IMR-90 (cell line): ENCODE measurements around the gene GPC6. TPM values are rescaled to one million over a fixed set of nuclear protein-coding genes. Genes with fewer than 3 reads are reported as not detected.

Experiments
- ATAC-seq: fragments of 200-7000 bp; cut with Tn5 transposase; 2 replicates; pipeline ENCODE4 v1.9.1; 2020; ENCODE audit warnings: low read depth, mild to moderate bottlenecking, moderate library complexity
- BruUV-seq: library from RNA; stranded (reverse); fragments of 400-500 nt; replicated peaks from 2 replicates; lab custom pipeline; 2021; lab: Mats Ljungman, UMichigan
- CTCF ChIA-PET: fragments of 300-600 bp; formaldehyde crosslinking; extraction: SDS; loops from one replicate; lab custom pipeline; 2021; ENCODE audit warnings: antibody characterized with exemption; lab: Yijun Ruan, JAX
- POLR2A ChIA-PET: fragments of 300-600 bp; sonication (Branson Sonifier 250); formaldehyde crosslinking; loops from one replicate; lab custom pipeline; 2022; ENCODE audit warnings: antibody characterized with exemption; ENCODE audit not compliant: unreplicated experiment; lab: Charles Lee
- DNase-seq: peaks from one replicate; pipeline ENCODE4 v3.0.0; 2013
- H2AFZ ChIP-seq: replicated peaks from 2 replicates; pipeline ENCODE3; 2013; ENCODE audit warnings: low read length, mild to moderate bottlenecking; ENCODE audit not compliant: poor library complexity
- H2AK5ac ChIP-seq: 2 replicates; pipeline ENCODE4 v1.6.1; 2013; ENCODE audit warnings: low read depth, low read length, inconsistent platforms
- H2AK9ac ChIP-seq: replicated peaks from 2 replicates; pipeline ENCODE3; 2013; ENCODE audit warnings: mild to moderate bottlenecking, low read depth, low read length, moderate library complexity; ENCODE audit not compliant: poor library complexity
- H2BK120ac ChIP-seq: 2 replicates; pipeline ENCODE4 v1.6.1; 2013; ENCODE audit warnings: low read depth, low read length, inconsistent platforms
- H2BK15ac ChIP-seq: 3 replicates; pipeline ENCODE4 v1.6.1; 2013; ENCODE audit warnings: low read depth, low read length, inconsistent platforms
- H2BK20ac ChIP-seq: 2 replicates; pipeline ENCODE4 v1.6.1; 2013; ENCODE audit warnings: low read depth, mild to moderate bottlenecking, inconsistent platforms, low read length, moderate library complexity
- H2BK5ac ChIP-seq: 2 replicates; pipeline ENCODE4 v1.6.1; 2013; ENCODE audit warnings: mild to moderate bottlenecking, low read depth, low read length, inconsistent platforms; ENCODE audit not compliant: poor library complexity, severe bottlenecking
- H3K14ac ChIP-seq: replicated peaks from 2 replicates; pipeline ENCODE4 v1.6.1; 2013; ENCODE audit warnings: low read depth, low read length, inconsistent platforms
- H3K18ac ChIP-seq: 2 replicates; pipeline ENCODE4 v1.6.1; 2013; ENCODE audit warnings: low read depth, low read length, control low read depth
- H3K23ac ChIP-seq: 2 replicates; pipeline ENCODE4 v1.6.1; 2013; ENCODE audit warnings: low read depth, low read length, inconsistent platforms
- H3K27ac ChIP-seq: 2 replicates; pipeline ENCODE4 v1.5.1; 2013; ENCODE audit warnings: mild to moderate bottlenecking, control low read depth, low read length; ENCODE audit not compliant: insufficient read depth
- H3K27me3 ChIP-seq: 2 replicates; pipeline ENCODE4 v1.6.1; 2013; ENCODE audit warnings: low read length; ENCODE audit not compliant: control insufficient read depth, insufficient read depth
- H3K36me3 ChIP-seq: 2 replicates; pipeline ENCODE4 v1.6.1; 2013; ENCODE audit warnings: low read length, mixed read lengths; ENCODE audit not compliant: control insufficient read depth, insufficient read depth
- H3K4ac ChIP-seq: 2 replicates; pipeline ENCODE4 v1.6.1; 2013; ENCODE audit warnings: low read depth, low read length, inconsistent platforms
- H3K4me1 ChIP-seq: 2 replicates; pipeline ENCODE4 v1.6.1; 2013; ENCODE audit warnings: low read length, mixed read lengths; ENCODE audit not compliant: control insufficient read depth, insufficient read depth
- H3K4me2 ChIP-seq: 2 replicates; pipeline ENCODE4 v1.6.1; 2013; ENCODE audit warnings: low read depth, mild to moderate bottlenecking, control low read depth, low read length, moderate library complexity
- H3K4me3 ChIP-seq: 2 replicates; pipeline ENCODE4 v1.5.1; 2013; ENCODE audit warnings: low read depth, mild to moderate bottlenecking, control low read depth, low read length, moderate library complexity; ENCODE audit not compliant: insufficient read depth
- H3K56ac ChIP-seq: 2 replicates; pipeline ENCODE4 v1.6.1; 2013; ENCODE audit warnings: low read length, inconsistent platforms; ENCODE audit not compliant: insufficient read depth; ENCODE audit errors: extremely low read depth
- H3K79me1 ChIP-seq, 2 experiments: 2 replicates each; pipeline ENCODE4 v1.6.1; 2013; ENCODE audit warnings: low read length in 2 of 2, inconsistent platforms in 1 of 2, low read depth in 1 of 2
- H3K9ac ChIP-seq: 2 replicates; pipeline ENCODE4 v1.6.1; 2013; ENCODE audit warnings: low read depth, low read length, control low read depth
- H3K9me1 ChIP-seq: 2 replicates; pipeline ENCODE4 v1.6.1; 2013; ENCODE audit warnings: low read length, inconsistent platforms; ENCODE audit not compliant: insufficient read depth
- H3K9me3 ChIP-seq: 2 replicates; pipeline ENCODE4 v1.6.1; 2013; ENCODE audit warnings: low read length; ENCODE audit not compliant: control insufficient read depth, insufficient read depth
- H4K20me1 ChIP-seq: 2 replicates; pipeline ENCODE4 v1.6.1; 2013; ENCODE audit warnings: low read length, inconsistent platforms; ENCODE audit not compliant: insufficient read depth
- H4K5ac ChIP-seq: 2 replicates; pipeline ENCODE4 v1.6.1; 2013; ENCODE audit warnings: mild to moderate bottlenecking, low read depth, low read length, control low read depth
- H4K8ac ChIP-seq, 2 experiments: 2 replicates each; pipeline ENCODE4 v1.6.1; 2013; ENCODE audit warnings: low read depth in 2 of 2, low read length in 2 of 2, control low read depth in 1 of 2, inconsistent platforms in 1 of 2
- H4K91ac ChIP-seq: 2 replicates; pipeline ENCODE4 v1.6.1; 2013; ENCODE audit warnings: low read depth, low read length, inconsistent platforms; ENCODE audit not compliant: insufficient read depth
- BHLHE40 ChIP-seq: fragments of 150-350 bp; IDR thresholded peaks from 2 replicates; pipeline ENCODE4 v1.6.1; 2016; ENCODE audit warnings: mild to moderate bottlenecking, low read depth, low read length
- CHD1 ChIP-seq: IDR thresholded peaks from 2 replicates; pipeline ENCODE4 v1.6.1; 2012; ENCODE audit warnings: low read depth, low read length, improper control_type of control experiment
- MAFK ChIP-seq: IDR thresholded peaks from 2 replicates; pipeline ENCODE4 v1.6.1; 2012; ENCODE audit warnings: low read depth, low read length, improper control_type of control experiment
- NFE2L2 ChIP-seq: fragments of 150-350 bp; IDR thresholded peaks from 2 replicates; pipeline ENCODE4 v1.6.1; 2016; ENCODE audit warnings: low read depth, mild to moderate bottlenecking, low read length
- RAD21 ChIP-seq: IDR thresholded peaks from 2 replicates; pipeline ENCODE4 v1.6.1; 2012; ENCODE audit warnings: low read length, improper control_type of control experiment
- RCOR1 ChIP-seq: IDR thresholded peaks from 2 replicates; pipeline ENCODE4 v1.6.1; 2012; ENCODE audit warnings: mild to moderate bottlenecking, low read length, improper control_type of control experiment; ENCODE audit not compliant: insufficient replicate concordance
- WGBS, 2 experiments: methylation state at CpG; one replicate each; pipeline versions ENCODE4 v1.1.5 to v1.1.7; 2013; ENCODE audit warnings: missing lambda C conversion rate in 2 of 2; ENCODE audit not compliant: insufficient read length in 1 of 2; ENCODE audit errors: extremely low coverage in 2 of 2; 5-methylcytosine and 5-hydroxymethylcytosine counted together
- dilution Hi-C: fragments of 300-500 bp; cut with HindIII; formaldehyde crosslinking; loops from one replicate; pipeline ENCODE4 v1.14.3; 2018; ENCODE audit warnings: low sequenced_read_pairs; ENCODE audit not compliant: unreplicated experiment
- in situ Hi-C: fragments of 300-500 bp; cut with MboI; formaldehyde crosslinking; loops from 3 replicates; pipeline ENCODE4 v1.14.3; 2019; ENCODE audit warnings: low sequenced_read_pairs, inconsistent platforms, mixed read lengths
- intact Hi-C: fragments of 100-400 bp; cut with micrococcal nuclease; formaldehyde crosslinking; loops from 2 replicates; pipeline ENCODE4 v1.10.0; 2022
- polyA plus RNA-seq, 3 experiments: library from polyadenylated mRNA; depleted of rRNA; stranded (reverse); fragments of >200 nt; gene quantifications; 2 replicates each; pipeline ENCODE4 v1.2.3, GENCODE V29; 2012; ENCODE audit warnings: low replicate concordance in 1 of 3
- total RNA-seq: library from RNA; depleted of rRNA; stranded (reverse); fragments of >200 nt; gene quantifications from 2 replicates; pipeline ENCODE4 v1.2.3, GENCODE V29; 2012
- TF ChIP-seq, protein P1 (sequence below): fragments of 150-350 bp; IDR thresholded peaks from 2 replicates; pipeline ENCODE4 v1.6.1; 2017; ENCODE audit warnings: mild to moderate bottlenecking, antibody characterized with exemption, low read length, low read depth
- TF ChIP-seq, protein P2 (sequence below): conservative IDR thresholded peaks from 2 replicates; pipeline ENCODE4 v1.5.1; 2012; ENCODE audit warnings: mild to moderate bottlenecking, low read depth, low read length, improper control_type of control experiment
- TF ChIP-seq, protein P3 (sequence below): fragments of 150-350 bp; IDR thresholded peaks from 2 replicates; pipeline ENCODE4 v1.6.1; 2016; ENCODE audit warnings: low read depth, mild to moderate bottlenecking, low read length, moderate library complexity, borderline replicate concordance

GPC6 gene
- total and polyA plus RNA-seq, 2 of the 4 experiments (the other 2 are of a cell fraction): 14.9 to 39.4 TPM

DNA sequence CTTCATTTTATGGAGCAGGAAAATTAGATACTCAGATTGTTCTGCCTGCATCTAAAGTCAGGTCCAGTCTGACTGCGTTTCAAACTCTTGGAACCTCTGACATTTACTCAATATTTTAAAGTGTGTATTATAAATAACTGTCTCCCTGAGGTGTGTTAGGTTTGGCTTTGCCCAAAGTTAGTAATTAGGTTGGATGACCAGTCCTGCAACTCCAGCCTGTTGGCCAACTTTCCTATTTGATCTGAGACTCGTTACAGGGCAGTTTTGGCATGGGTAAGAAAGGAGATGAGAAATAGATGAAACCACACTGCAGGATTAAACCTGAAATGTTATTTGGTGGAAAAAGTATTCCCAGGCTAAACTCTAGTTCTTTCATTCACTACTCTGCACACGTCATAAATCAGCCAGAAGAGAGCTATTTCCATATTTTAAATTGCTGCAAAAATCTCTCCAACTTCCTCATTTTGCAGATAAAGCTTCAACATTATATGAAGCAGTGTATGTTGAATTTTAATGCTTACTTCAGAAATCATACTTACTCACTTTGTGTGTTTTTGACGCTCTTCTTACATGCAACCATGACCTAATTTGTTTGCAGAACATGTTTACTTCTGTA lies 895.8 kb downstream of the GPC6 start:
- H3K18ac ChIP-seq: no peak overlapping the region
- intact Hi-C loops: loop anchor here (5.0 kb wide), 1 partner anchor 895 kb away; the partner anchor contains the start of gene GPC6
- H2BK5ac ChIP-seq: no peak overlapping the region
- H2BK20ac ChIP-seq: no peak overlapping the region
- CTCF ChIA-PET: interaction anchor here (0.6 to 1.1 kb wide), 3 partner anchors 34 to 93 kb away, joined by 3 read pairs; no protein-coding TSS in a partner anchor
- H2BK15ac ChIP-seq: no peak overlapping the region
- WGBS, 2 experiments: no CpG with 5 or more reads among the region's 4 CpGs
- no peak overlapping the region for H2AK9ac ChIP-seq
- no peaks in the 10 kb centered on the region for H4K20me1 ChIP-seq
- H3K9me3 ChIP-seq: no peaks in the 10 kb centered on the region
- no peaks in the 10 kb centered on the region for H3K79me1 ChIP-seq
- no peak overlapping the region for H2AFZ ChIP-seq
- H3K4ac ChIP-seq: no peak overlapping the region
- dilution Hi-C loops: no loop called here
- no peak overlapping the region for H3K27ac ChIP-seq
- H3K4me2 ChIP-seq: no peak overlapping the region
- H3K56ac ChIP-seq: no peak overlapping the region
- no TSS peak for BruUV-seq
- no peak overlapping the region for H4K5ac ChIP-seq
- H3K36me3 ChIP-seq: no peaks in the 10 kb centered on the region
- no peak overlapping the region for H4K91ac ChIP-seq
- TF ChIP-seq BHLHE40 (no peak), MAFK (no peak), CHD1 (no peak), RAD21 (no peak), RCOR1 (no peak), NFE2L2 (no peak)
- TF ChIP-seq, protein P1, sequence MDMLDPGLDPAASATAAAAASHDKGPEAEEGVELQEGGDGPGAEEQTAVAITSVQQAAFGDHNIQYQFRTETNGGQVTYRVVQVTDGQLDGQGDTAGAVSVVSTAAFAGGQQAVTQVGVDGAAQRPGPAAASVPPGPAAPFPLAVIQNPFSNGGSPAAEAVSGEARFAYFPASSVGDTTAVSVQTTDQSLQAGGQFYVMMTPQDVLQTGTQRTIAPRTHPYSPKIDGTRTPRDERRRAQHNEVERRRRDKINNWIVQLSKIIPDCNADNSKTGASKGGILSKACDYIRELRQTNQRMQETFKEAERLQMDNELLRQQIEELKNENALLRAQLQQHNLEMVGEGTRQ: no peak
- TF ChIP-seq, protein P2, sequence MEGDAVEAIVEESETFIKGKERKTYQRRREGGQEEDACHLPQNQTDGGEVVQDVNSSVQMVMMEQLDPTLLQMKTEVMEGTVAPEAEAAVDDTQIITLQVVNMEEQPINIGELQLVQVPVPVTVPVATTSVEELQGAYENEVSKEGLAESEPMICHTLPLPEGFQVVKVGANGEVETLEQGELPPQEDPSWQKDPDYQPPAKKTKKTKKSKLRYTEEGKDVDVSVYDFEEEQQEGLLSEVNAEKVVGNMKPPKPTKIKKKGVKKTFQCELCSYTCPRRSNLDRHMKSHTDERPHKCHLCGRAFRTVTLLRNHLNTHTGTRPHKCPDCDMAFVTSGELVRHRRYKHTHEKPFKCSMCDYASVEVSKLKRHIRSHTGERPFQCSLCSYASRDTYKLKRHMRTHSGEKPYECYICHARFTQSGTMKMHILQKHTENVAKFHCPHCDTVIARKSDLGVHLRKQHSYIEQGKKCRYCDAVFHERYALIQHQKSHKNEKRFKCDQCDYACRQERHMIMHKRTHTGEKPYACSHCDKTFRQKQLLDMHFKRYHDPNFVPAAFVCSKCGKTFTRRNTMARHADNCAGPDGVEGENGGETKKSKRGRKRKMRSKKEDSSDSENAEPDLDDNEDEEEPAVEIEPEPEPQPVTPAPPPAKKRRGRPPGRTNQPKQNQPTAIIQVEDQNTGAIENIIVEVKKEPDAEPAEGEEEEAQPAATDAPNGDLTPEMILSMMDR: no peak
- TF ChIP-seq, protein P3, sequence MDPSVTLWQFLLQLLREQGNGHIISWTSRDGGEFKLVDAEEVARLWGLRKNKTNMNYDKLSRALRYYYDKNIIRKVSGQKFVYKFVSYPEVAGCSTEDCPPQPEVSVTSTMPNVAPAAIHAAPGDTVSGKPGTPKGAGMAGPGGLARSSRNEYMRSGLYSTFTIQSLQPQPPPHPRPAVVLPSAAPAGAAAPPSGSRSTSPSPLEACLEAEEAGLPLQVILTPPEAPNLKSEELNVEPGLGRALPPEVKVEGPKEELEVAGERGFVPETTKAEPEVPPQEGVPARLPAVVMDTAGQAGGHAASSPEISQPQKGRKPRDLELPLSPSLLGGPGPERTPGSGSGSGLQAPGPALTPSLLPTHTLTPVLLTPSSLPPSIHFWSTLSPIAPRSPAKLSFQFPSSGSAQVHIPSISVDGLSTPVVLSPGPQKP: no peak
- no peak for DNase-seq
- H3K23ac ChIP-seq: no peak overlapping the region
- H3K4me1 ChIP-seq: no peaks in the 10 kb centered on the region
- no peak overlapping the region for H2BK120ac ChIP-seq
- no peak for ATAC-seq
- in situ Hi-C loops: no loop called here
- POLR2A ChIA-PET: no interaction called here
- H4K8ac ChIP-seq: no peak overlapping the region
- no peaks in the 10 kb centered on the region for H3K27me3 ChIP-seq
- H3K9me1 ChIP-seq: no peaks in the 10 kb centered on the region
- H2AK5ac ChIP-seq: no peak overlapping the region
- H3K4me3 ChIP-seq: no peak overlapping the region
- H3K9ac ChIP-seq: no peak overlapping the region
- no peak overlapping the region for H3K14ac ChIP-seq
